Type B pancreatic cell (in vitro differentiated cells): Measurements from ENCODE around the gene NEIL1. TPM values are rescaled to one million over a fixed set of nuclear protein-coding genes. Genes with fewer than 3 reads are reported as not detected.

Experiments used
- DNase-seq: peaks from one replicate; pipeline ENCODE4 v3.0.0; 2021; ENCODE audit warnings: mixed read lengths; ENCODE audit not compliant: unreplicated experiment; ENCODE audit errors: extremely low spot score
- H3K27ac Mint-ChIP-seq: 2 replicates; pipeline ENCODE4 v1.8.0; 2021; ENCODE audit warnings: mild to moderate bottlenecking, mixed read lengths
- H3K27me3 Mint-ChIP-seq: 2 replicates; pipeline ENCODE4 v1.8.0; 2021; ENCODE audit warnings: mixed read lengths
- H3K36me3 Mint-ChIP-seq: 2 replicates; pipeline ENCODE4 v1.8.0; 2021; ENCODE audit warnings: mixed read lengths
- H3K4me1 Mint-ChIP-seq: one replicate; pipeline ENCODE4 v1.8.0; 2021; ENCODE audit warnings: mixed read lengths; ENCODE audit not compliant: unreplicated experiment
- H3K4me3 Mint-ChIP-seq: 2 replicates; pipeline ENCODE4 v1.8.0; 2021; ENCODE audit warnings: mild to moderate bottlenecking, mixed read lengths
- H3K9me3 Mint-ChIP-seq: 2 replicates; pipeline ENCODE4 v1.8.0; 2021; ENCODE audit warnings: mixed read lengths
- microRNA-seq: library from miRNA; unstranded; fragments of <30 nt; microRNA quantifications from one replicate; pipeline ENCODE4, GENCODE V29; 2020
- total RNA-seq: library from RNA; stranded (reverse); gene quantifications from 2 replicates; pipeline ENCODE4 v1.2.1, GENCODE V29; 2021; ENCODE audit warnings: low replicate concordance
- TF ChIP-seq, protein P1 (sequence below): fragments of 200-600 bp; sonication (generic); conservative IDR thresholded peaks from 2 replicates; pipeline ENCODE4 v1.5.0; 2021; ENCODE audit warnings: antibody characterized with exemption, mild to moderate bottlenecking

Gene NEIL1
- total RNA-seq, 1 donor from 2014 or later: 40.4 TPM

DNA sequence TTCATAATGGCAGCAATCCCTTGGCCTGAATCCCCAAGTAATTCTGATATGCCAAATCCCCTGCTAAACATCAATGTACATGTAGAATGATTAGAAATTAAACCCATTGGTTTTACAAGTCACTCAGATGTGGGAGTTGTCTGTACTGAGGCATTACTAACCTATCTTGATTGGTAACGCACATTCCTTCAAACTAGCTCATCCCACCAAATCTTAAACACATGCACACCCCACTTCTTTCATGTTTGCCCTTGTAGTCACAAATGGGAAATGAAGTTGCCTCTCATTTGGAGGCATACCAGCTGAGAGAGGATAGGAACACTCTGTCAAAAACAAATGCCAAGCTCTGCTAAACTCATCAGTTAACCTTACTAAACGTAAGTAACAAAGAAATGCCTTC is 50.7 kb downstream of the NEIL1 start:
- TF ChIP-seq, protein P1, sequence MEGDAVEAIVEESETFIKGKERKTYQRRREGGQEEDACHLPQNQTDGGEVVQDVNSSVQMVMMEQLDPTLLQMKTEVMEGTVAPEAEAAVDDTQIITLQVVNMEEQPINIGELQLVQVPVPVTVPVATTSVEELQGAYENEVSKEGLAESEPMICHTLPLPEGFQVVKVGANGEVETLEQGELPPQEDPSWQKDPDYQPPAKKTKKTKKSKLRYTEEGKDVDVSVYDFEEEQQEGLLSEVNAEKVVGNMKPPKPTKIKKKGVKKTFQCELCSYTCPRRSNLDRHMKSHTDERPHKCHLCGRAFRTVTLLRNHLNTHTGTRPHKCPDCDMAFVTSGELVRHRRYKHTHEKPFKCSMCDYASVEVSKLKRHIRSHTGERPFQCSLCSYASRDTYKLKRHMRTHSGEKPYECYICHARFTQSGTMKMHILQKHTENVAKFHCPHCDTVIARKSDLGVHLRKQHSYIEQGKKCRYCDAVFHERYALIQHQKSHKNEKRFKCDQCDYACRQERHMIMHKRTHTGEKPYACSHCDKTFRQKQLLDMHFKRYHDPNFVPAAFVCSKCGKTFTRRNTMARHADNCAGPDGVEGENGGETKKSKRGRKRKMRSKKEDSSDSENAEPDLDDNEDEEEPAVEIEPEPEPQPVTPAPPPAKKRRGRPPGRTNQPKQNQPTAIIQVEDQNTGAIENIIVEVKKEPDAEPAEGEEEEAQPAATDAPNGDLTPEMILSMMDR: no peak
- peaks cover 27% of the 10 kb centered on the region for H3K36me3 Mint-ChIP-seq
- no peak for DNase-seq

DNA sequence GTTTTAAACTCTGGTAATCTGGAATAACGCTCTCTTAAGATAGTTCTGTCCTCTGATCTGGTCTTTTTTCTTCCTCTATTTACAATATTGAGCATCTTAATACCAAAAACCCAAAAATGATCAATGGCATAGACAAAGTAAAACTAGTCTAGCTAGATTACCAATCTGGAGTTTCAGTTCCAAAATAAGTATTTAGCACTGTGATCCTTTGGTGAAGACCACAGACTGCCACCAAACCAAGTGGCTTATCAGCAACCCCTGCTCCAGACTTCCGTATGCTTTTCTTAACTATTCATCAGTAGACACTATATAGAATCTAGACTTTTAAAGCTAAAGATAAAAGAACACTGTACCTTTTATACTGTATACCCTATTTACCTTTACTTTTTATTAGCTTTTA is 57.1 kb downstream of the NEIL1 start:
- Mint-ChIP-seq H3K27me3 (no peaks in the 10 kb centered on the region), H3K4me1 (no peaks in the 10 kb centered on the region), H3K9me3 (no peaks in the 10 kb centered on the region), H3K36me3 (peaks cover 34% of the 10 kb centered on the region), H3K27ac (no peak overlapping the region), H3K4me3 (no peak overlapping the region)
- TF ChIP-seq, protein P1: no peak
- DNase-seq: no peak

More for the DNA sequence above, 50.7 kb downstream of the NEIL1 start:
- Mint-ChIP-seq H3K4me3 (no peak overlapping the region), H3K27ac (no peak overlapping the region), H3K4me1 (no peaks in the 10 kb centered on the region), H3K27me3 (no peaks in the 10 kb centered on the region), H3K9me3 (no peaks in the 10 kb centered on the region)

Small RNAs within 50 kb of the gene (microRNA-seq; reads per million reads assigned to microRNA genes)
- not detected for gene MIR631

Other genes with a start within 250 kb of the NEIL1 start
- gene C15orf39, start 145.2 kb upstream of the NEIL1 start, total RNA-seq: 44.5 and 70.3 TPM in 2 replicates
- gene GOLGA6C, start 88.7 kb upstream of the NEIL1 start, total RNA-seq: not detected in 2 replicates
- gene GOLGA6D, start 64.2 kb upstream of the NEIL1 start, total RNA-seq: 0.19 TPM in 1 of 2 replicates, not detected in the other
- 73.8 and 97.7 TPM in 2 replicates for gene COMMD4, start 11.0 kb upstream of the NEIL1 start, total RNA-seq
- gene MAN2C1, start 21.6 kb downstream of the NEIL1 start, total RNA-seq: 143 and 220 TPM in 2 replicates
- gene SIN3A, start 104.7 kb downstream of the NEIL1 start, total RNA-seq: 47.1 and 75.4 TPM in 2 replicates
- gene PTPN9, start 232.3 kb downstream of the NEIL1 start, total RNA-seq: 26.2 and 31.3 TPM in 2 replicates